B cell (primary cell): ENCODE results near the gene HLA-F. TPM values are rescaled to one million over a fixed set of nuclear protein-coding genes. Genes with fewer than 3 reads are reported as not detected.
A peak's percentile ranks its signal among the peaks of the same experiment; 100 is the strongest.

Experiments used
- ATAC-seq: fragments of 200-7000 bp; cut with Tn5 transposase; one replicate; pipeline ENCODE4 v1.10.0; 2021; ENCODE audit warnings: low read depth, mild to moderate bottlenecking, moderate number of reproducible peaks, moderate library complexity
- CTCF ChIA-PET: fragments of 350-600 bp; sonication (Branson Sonifier 250); formaldehyde crosslinking; loops from one replicate; lab custom pipeline; 2021; ENCODE audit warnings: antibody characterized with exemption, inconsistent platforms; lab: Charles Lee
- POLR2A ChIA-PET: fragments of 350-600 bp; sonication (Branson Sonifier 250); formaldehyde crosslinking; loops from one replicate; lab custom pipeline; 2021; ENCODE audit warnings: antibody characterized with exemption; lab: Charles Lee
- DNase-seq: peaks from one replicate; pipeline ENCODE4 v3.0.0; 2013
- H2AFZ ChIP-seq: 2 replicates; pipeline ENCODE4 v1.6.1; 2012; ENCODE audit warnings: mild to moderate bottlenecking, low read depth, low read length; ENCODE audit not compliant: insufficient read depth, poor library complexity, severe bottlenecking
- H3K27ac ChIP-seq, 2 donors: 1 replicate in 1 of 2; 2 replicates in 1 of 2; pipeline ENCODE4 v1.5.1; 2012 to 2013; ENCODE audit warnings: low read length in 2 of 2, mild to moderate bottlenecking in 2 of 2, moderate library complexity in 1 of 2
- H3K27me3 ChIP-seq, 4 experiments: fragments of 200-600 bp in 1 of 4; sonication (generic) in 1 of 4; replicated peaks in 1 of 4; 1 replicate in 2 of 4; 2 replicates in 2 of 4; pipeline versions ENCODE4 v1.6.1 to v1.7.0; 2013 to 2016; ENCODE audit warnings: low read length in 3 of 4, mild to moderate bottlenecking in 2 of 4, mixed read lengths in 1 of 4, moderate library complexity in 1 of 4; ENCODE audit not compliant: insufficient read depth in 4 of 4, control insufficient read depth in 3 of 4; ENCODE audit errors: control extremely low read depth in 1 of 4
- H3K36me3 ChIP-seq, 2 experiments: replicated peaks in 1 of 2; 1 replicate in 1 of 2; 2 replicates in 1 of 2; pipeline versions ENCODE4 v1.6.1 to v1.7.1; 2013; ENCODE audit warnings: low read length in 1 of 2; ENCODE audit not compliant: insufficient read depth in 2 of 2, control insufficient read depth in 1 of 2; ENCODE audit errors: control extremely low read depth in 1 of 2, extremely low read depth in 1 of 2
- H3K4me1 ChIP-seq, 2 donors: fragments of 200-600 bp in 1 of 2; sonication (generic) in 1 of 2; 1 replicate in 1 of 2; 2 replicates in 1 of 2; pipeline versions ENCODE4 v1.5.1 to v1.6.1; 2013 to 2017; ENCODE audit warnings: low read length in 2 of 2; ENCODE audit not compliant: control insufficient read depth in 2 of 2, insufficient read depth in 2 of 2
- H3K4me2 ChIP-seq: replicated peaks from 2 replicates; pipeline ENCODE3; 2012; ENCODE audit warnings: mild to moderate bottlenecking, low read depth, low read length; ENCODE audit not compliant: poor library complexity, severe bottlenecking
- H3K4me3 ChIP-seq, 5 experiments: fragments of 200-600 bp in 1 of 5; sonication (generic) in 1 of 5; 1 replicate in 3 of 5; 2 replicates in 2 of 5; pipeline versions ENCODE4 v1.5.1 to v1.7.0; 2011 to 2016; ENCODE audit warnings: low read length in 4 of 5, mild to moderate bottlenecking in 4 of 5, low read depth in 2 of 5, control low read depth in 1 of 5, moderate library complexity in 1 of 5; ENCODE audit not compliant: insufficient read depth in 1 of 5; ENCODE audit errors: control extremely low read depth in 1 of 5, extremely low read depth in 1 of 5
- H3K79me2 ChIP-seq: fragments of 200-600 bp; sonication (generic); one replicate; pipeline ENCODE4 v1.6.0; 2016; ENCODE audit warnings: low read length; ENCODE audit not compliant: control insufficient read depth, insufficient read depth
- H3K9ac ChIP-seq: fragments of 200-600 bp; sonication (generic); 2 replicates; pipeline ENCODE4 v1.6.1; 2017; ENCODE audit warnings: mild to moderate bottlenecking, low read length, moderate library complexity
- H3K9me3 ChIP-seq, 3 donors: one replicate each; pipeline versions ENCODE4 v1.6.1 to v1.7.1; 2013; ENCODE audit warnings: low read length in 2 of 3; ENCODE audit not compliant: control insufficient read depth in 2 of 3, insufficient read depth in 1 of 3; ENCODE audit errors: control extremely low read depth in 1 of 3
- H4K20me1 ChIP-seq: 2 replicates; pipeline ENCODE4 v1.6.0; 2012; ENCODE audit warnings: mild to moderate bottlenecking, low read length; ENCODE audit not compliant: insufficient read depth, control insufficient read depth, poor library complexity, severe bottlenecking
- H3K27ac Mint-ChIP-seq: one replicate; pipeline ENCODE4 v1.8.0; 2021; ENCODE audit warnings: mixed read lengths
- H3K27me3 Mint-ChIP-seq: one replicate; pipeline ENCODE4 v1.8.0; 2021; ENCODE audit warnings: mixed read lengths
- H3K4me1 Mint-ChIP-seq: one replicate; pipeline ENCODE4 v1.8.0; 2021; ENCODE audit warnings: mixed read lengths
- H3K4me3 Mint-ChIP-seq: one replicate; pipeline ENCODE4 v1.8.0; 2021; ENCODE audit warnings: mixed read lengths
- H3K9me3 Mint-ChIP-seq: one replicate; pipeline ENCODE4 v1.8.0; 2022; ENCODE audit warnings: mixed read lengths; ENCODE audit not compliant: insufficient read depth
- CTCF ChIP-seq: fragments of 200-600 bp; IDR thresholded peaks from one replicate; pipeline ENCODE4 v1.8.0; 2022; ENCODE audit warnings: antibody characterized with exemption, mild to moderate bottlenecking
- EZH2 ChIP-seq: IDR thresholded peaks from 2 replicates; pipeline ENCODE4 v1.6.1; 2012; ENCODE audit warnings: borderline replicate concordance, low read depth, mild to moderate bottlenecking, moderate library complexity, low read length; ENCODE audit not compliant: insufficient read depth, poor library complexity, severe bottlenecking
- WGBS: methylation state at CpG from one replicate; pipeline ENCODE4 v1.1.5; 2013; ENCODE audit warnings: missing lambda C conversion rate; ENCODE audit not compliant: insufficient coverage; 5-methylcytosine and 5-hydroxymethylcytosine counted together
- intact Hi-C: fragments of 100-400 bp; cut with micrococcal nuclease; formaldehyde crosslinking; loops from one replicate; pipeline ENCODE4 v1.10.0; 2022
- polyA plus RNA-seq: library from polyadenylated mRNA; depleted of rRNA; stranded (reverse); fragments of >200 nt; gene quantifications from 2 replicates; pipeline ENCODE4 v1.2.3, GENCODE V29; 2012
- total RNA-seq, 2 donors: library from RNA; stranded (reverse); fragments of 120-200 nt in 1 of 2; gene quantifications; 1 replicate in 1 of 2; 2 replicates in 1 of 2; pipeline versions ENCODE4 v1.2.3 to v1.2.4, GENCODE V29; 2013 to 2022

The HLA-F gene
- total and polyA plus RNA-seq, 2 donors (not counting 1 experiment from before 2014, with no cell fraction given): 895 to 1,409 TPM

GRCh38 chr6:29680416-29680815 lies 42.8 kb upstream of the HLA-F start:
- Mint-ChIP-seq H3K4me1 (peaks cover 18% of the 10 kb centered on the region), H3K27me3 (peaks cover 4% of the 10 kb centered on the region), H3K9me3 (no peaks in the 10 kb centered on the region), H3K4me3 (peak overlapping the region; percentile 89), H3K27ac (peak overlapping the region; percentile 63)
- no peaks in the 10 kb centered on the region for H3K79me2 ChIP-seq
- peaks cover 0 to 3% (median 0%) of the 10 kb centered on the region in 4 experiments for H3K27me3 ChIP-seq
- CTCF ChIA-PET: interaction anchor here (1.0 to 2.0 kb wide), 2 partner anchors 26 kb away, joined by 3 to 9 read pairs; no protein-coding TSS in a partner anchor
- ATAC-seq (peak; percentile 49), DNase-seq (no peak)
- peak overlapping the region; percentile 59 for H3K4me2 ChIP-seq
- H2AFZ ChIP-seq: peak overlapping the region; percentile 46
- no peaks in the 10 kb centered on the region for H3K4me1 ChIP-seq
- TF ChIP-seq CTCF (no peak), EZH2 (no peak)
- no peak overlapping the region for H3K9ac ChIP-seq
- H3K27ac ChIP-seq: no peak overlapping the region
- intact Hi-C loops: no loop called here
- no peaks in the 10 kb centered on the region for H4K20me1 ChIP-seq
- H3K36me3 ChIP-seq: no peaks in the 10 kb centered on the region
- H3K4me3 ChIP-seq: peak overlapping the region in 2 of 5 experiments; percentile 39 to 50
- WGBS: 69% methylated on average over 24 of the region's 24 CpGs
- POLR2A ChIA-PET: no interaction called here
- peaks cover 0 to 11% (median 0%) of the 10 kb centered on the region in 3 donors for H3K9me3 ChIP-seq

GRCh38 chr6:29680904-29681303 lies 42.3 kb upstream of the HLA-F start, which contains the start of gene ZFP57:
Gene ZFP57 (minus strand): TSS chr6:29681152. CDS start chr6:29677003, 4,149 bp downstream.
- Mint-ChIP-seq H3K4me1 (peaks cover 18% of the 10 kb centered on the region), H3K9me3 (no peaks in the 10 kb centered on the region), H3K27me3 (peaks cover 4% of the 10 kb centered on the region), H3K27ac (peak within 1 kb of the TSS; percentile 63), H3K4me3 (peak within 1 kb of the TSS; percentile 89)
- intact Hi-C loops: no loop called here
- ATAC-seq (peak; percentile 58), DNase-seq (no peak)
- Histone ChIP-seq H4K20me1 (no peaks in the 10 kb centered on the region), H3K9ac (no peak within 1 kb of the TSS), H3K4me1 (no peaks in the 10 kb centered on the region), H3K27me3 (peaks cover 0 to 3% (median 0%) of the 10 kb centered on the region in 4 experiments), H3K79me2 (no peaks in the 10 kb centered on the region), H3K4me2 (peak within 1 kb of the TSS; percentile 59), H2AFZ (peak within 1 kb of the TSS; percentile 46), H3K36me3 (no peaks in the 10 kb centered on the region), H3K27ac (no peak within 1 kb of the TSS), H3K4me3 (peak within 1 kb of the TSS in 2 of 5 experiments; percentile 39 to 50), H3K9me3 (peaks cover 0 to 11% (median 0%) of the 10 kb centered on the region in 3 donors)
- CTCF ChIA-PET: interaction anchor here (2.0 kb wide), 1 partner anchor 27 kb away, joined by 9 read pairs; no protein-coding TSS in a partner anchor
- no peak for TF ChIP-seq CTCF
- TF ChIP-seq EZH2: no peak
- POLR2A ChIA-PET: no interaction called here
- 55% methylated on average over 24 of the region's 31 CpGs for WGBS
